CD4-positive, alpha-beta T cell (primary cell): ENCODE measurements around the gene ACTR3. TPM values are rescaled to one million over a fixed set of nuclear protein-coding genes. Genes with fewer than 3 reads are reported as not detected.

Source experiments
- ATAC-seq: fragments of 200-7000 bp; cut with Tn5 transposase; one replicate; pipeline ENCODE4 v1.10.0; 2022; ENCODE audit warnings: mild to moderate bottlenecking; ENCODE audit not compliant: poor library complexity
- CTCF ChIA-PET: fragments of 350-600 bp; sonication (Branson Sonifier 250); formaldehyde crosslinking; loops from one replicate; lab custom pipeline; 2021; ENCODE audit warnings: antibody characterized with exemption, inconsistent platforms; lab: Charles Lee
- POLR2A ChIA-PET: fragments of 350-600 bp; sonication (Branson Sonifier 250); formaldehyde crosslinking; loops from one replicate; lab custom pipeline; 2021; ENCODE audit warnings: antibody characterized with exemption, inconsistent platforms; lab: Charles Lee
- DNase-seq, 14 experiments: peaks; one replicate each; pipeline ENCODE4 v3.0.0-alpha.2; 2013 to 2020; ENCODE audit warnings: mixed read lengths in 2 of 14
- H3K27ac ChIP-seq, 2 donors: one replicate each; pipeline versions ENCODE4 v1.5.1 to v1.7.0; 2013; ENCODE audit warnings: low read length in 2 of 2, low read depth in 1 of 2, mild to moderate bottlenecking in 1 of 2
- H3K27me3 ChIP-seq, 2 experiments: 1 replicate in 1 of 2; 2 replicates in 1 of 2; pipeline versions ENCODE4 v1.6.1 to v1.7.0; 2013; ENCODE audit warnings: low read length in 2 of 2, control low read depth in 1 of 2, mild to moderate bottlenecking in 1 of 2, moderate library complexity in 1 of 2; ENCODE audit not compliant: insufficient read depth in 2 of 2, control insufficient read depth in 1 of 2
- H3K36me3 ChIP-seq: one replicate; pipeline ENCODE4 v1.6.1; 2013; ENCODE audit warnings: low read length, control low read depth; ENCODE audit not compliant: insufficient read depth
- H3K4me1 ChIP-seq: one replicate; pipeline ENCODE4 v1.6.1; 2013; ENCODE audit warnings: low read length, control low read depth; ENCODE audit not compliant: insufficient read depth
- H3K4me3 ChIP-seq: one replicate; pipeline ENCODE4 v1.5.1; 2013; ENCODE audit warnings: mild to moderate bottlenecking, low read length, moderate library complexity
- H3K9me3 ChIP-seq, 2 experiments: 1 replicate in 1 of 2; 2 replicates in 1 of 2; pipeline versions ENCODE4 v1.6.1 to v1.7.0; 2013; ENCODE audit warnings: low read length in 2 of 2, mild to moderate bottlenecking in 2 of 2, control low read depth in 1 of 2, moderate library complexity in 1 of 2; ENCODE audit not compliant: control insufficient read depth in 1 of 2, insufficient read depth in 1 of 2
- H3K27ac Mint-ChIP-seq: one replicate; pipeline ENCODE4 v1.8.0; 2020; ENCODE audit warnings: mixed read lengths
- H3K27me3 Mint-ChIP-seq: one replicate; pipeline ENCODE4 v1.8.0; 2021; ENCODE audit warnings: mixed read lengths
- H3K36me3 Mint-ChIP-seq: one replicate; pipeline ENCODE4 v1.8.0; 2021; ENCODE audit warnings: low read depth, mixed read lengths
- H3K4me1 Mint-ChIP-seq: one replicate; pipeline ENCODE4 v1.8.0; 2021; ENCODE audit warnings: low read depth, mixed read lengths
- H3K4me3 Mint-ChIP-seq: one replicate; pipeline ENCODE4 v1.8.0; 2020; ENCODE audit warnings: mild to moderate bottlenecking, mixed read lengths
- H3K9me3 Mint-ChIP-seq: one replicate; pipeline ENCODE4 v1.8.0; 2020; ENCODE audit warnings: mixed read lengths
- intact Hi-C, 2 experiments: fragments of 100-400 bp; cut with DNase I in 1 of 2; cut with micrococcal nuclease in 1 of 2; formaldehyde crosslinking; loops; one replicate each; pipeline versions ENCODE4 v1.15.1 to v1.9.0; 2023 to 2025; cut with DNase I, micrococcal nuclease
- total RNA-seq, 174 experiments: library from RNA in 2 of 174; stranded (reverse) in 2 of 174; gene quantifications; one replicate each; pipeline ENCODE4 v1.2.3 and lab custom pipeline; 2021 to 2026
- TF ChIP-seq, protein P1 (sequence below): fragments of 200-600 bp; IDR thresholded peaks from one replicate; pipeline ENCODE4 v1.8.0; 2022; ENCODE audit warnings: antibody characterized with exemption, mild to moderate bottlenecking

Gene ACTR3
- total RNA-seq, 2 experiments from 2014 or later: 118 to 123 TPM

DNA sequence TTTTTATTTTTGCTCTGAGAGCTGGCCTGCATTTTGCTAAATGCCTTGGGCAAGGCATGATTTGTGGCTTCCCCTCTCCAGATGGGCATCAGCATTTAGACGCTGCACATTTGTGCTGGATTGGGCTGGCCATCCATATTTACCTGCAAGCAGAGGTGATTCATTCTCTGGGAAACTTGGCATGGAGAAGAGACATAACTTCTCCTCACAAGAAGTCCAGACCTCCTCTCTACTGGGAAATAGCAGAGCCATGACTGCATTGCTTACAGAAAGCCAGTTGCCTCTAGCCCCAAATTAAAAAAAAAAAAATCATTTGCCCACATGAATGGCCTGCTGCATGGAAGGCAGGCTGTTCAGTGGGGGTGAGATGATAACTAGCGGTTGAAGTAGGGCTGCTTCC lies 120.1 kb downstream of the ACTR3 start:
- TF ChIP-seq, protein P1, sequence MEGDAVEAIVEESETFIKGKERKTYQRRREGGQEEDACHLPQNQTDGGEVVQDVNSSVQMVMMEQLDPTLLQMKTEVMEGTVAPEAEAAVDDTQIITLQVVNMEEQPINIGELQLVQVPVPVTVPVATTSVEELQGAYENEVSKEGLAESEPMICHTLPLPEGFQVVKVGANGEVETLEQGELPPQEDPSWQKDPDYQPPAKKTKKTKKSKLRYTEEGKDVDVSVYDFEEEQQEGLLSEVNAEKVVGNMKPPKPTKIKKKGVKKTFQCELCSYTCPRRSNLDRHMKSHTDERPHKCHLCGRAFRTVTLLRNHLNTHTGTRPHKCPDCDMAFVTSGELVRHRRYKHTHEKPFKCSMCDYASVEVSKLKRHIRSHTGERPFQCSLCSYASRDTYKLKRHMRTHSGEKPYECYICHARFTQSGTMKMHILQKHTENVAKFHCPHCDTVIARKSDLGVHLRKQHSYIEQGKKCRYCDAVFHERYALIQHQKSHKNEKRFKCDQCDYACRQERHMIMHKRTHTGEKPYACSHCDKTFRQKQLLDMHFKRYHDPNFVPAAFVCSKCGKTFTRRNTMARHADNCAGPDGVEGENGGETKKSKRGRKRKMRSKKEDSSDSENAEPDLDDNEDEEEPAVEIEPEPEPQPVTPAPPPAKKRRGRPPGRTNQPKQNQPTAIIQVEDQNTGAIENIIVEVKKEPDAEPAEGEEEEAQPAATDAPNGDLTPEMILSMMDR: no peak
- no peak overlapping the region for H3K4me3 ChIP-seq
- no peaks in the 10 kb centered on the region for H3K9me3 ChIP-seq
- H3K27ac ChIP-seq: no peak overlapping the region
- Mint-ChIP-seq H3K27me3 (peaks cover 14% of the 10 kb centered on the region), H3K4me3 (no peak overlapping the region), H3K4me1 (no peaks in the 10 kb centered on the region), H3K27ac (no peak overlapping the region), H3K36me3 (no peaks in the 10 kb centered on the region), H3K9me3 (no peaks in the 10 kb centered on the region)
- peaks cover 0 to 5% of the 10 kb centered on the region in 2 experiments for H3K27me3 ChIP-seq
- POLR2A ChIA-PET: no interaction called here
- ATAC-seq: no peak
- H3K4me1 ChIP-seq: no peaks in the 10 kb centered on the region
- DNase-seq: no peak
- CTCF ChIA-PET: no interaction called here
- intact Hi-C loops: no loop called here
- H3K36me3 ChIP-seq: no peaks in the 10 kb centered on the region

DNA sequence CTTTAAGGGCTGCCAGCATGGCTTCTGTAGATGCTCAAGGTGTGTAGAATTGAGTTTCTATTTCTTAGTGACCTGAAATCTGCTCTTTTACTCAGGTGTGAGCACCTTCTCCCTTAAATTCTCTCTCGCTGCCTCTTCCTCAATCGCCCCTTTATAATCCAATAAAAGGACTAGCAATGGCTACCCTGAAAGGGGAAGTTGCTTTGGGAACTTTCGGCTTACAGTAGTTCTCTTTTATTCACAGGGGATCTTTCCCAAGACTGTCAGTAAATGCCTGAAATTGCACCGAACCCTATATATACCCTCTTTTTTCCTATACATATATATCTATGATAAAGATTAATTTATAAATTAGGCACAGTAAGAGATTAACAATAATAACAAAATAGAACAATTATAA lies 121.8 kb downstream of the ACTR3 start:
- Histone ChIP-seq H3K4me3 (no peak overlapping the region), H3K36me3 (no peaks in the 10 kb centered on the region), H3K27ac (no peak overlapping the region), H3K27me3 (peaks cover 0 to 5% of the 10 kb centered on the region in 2 experiments), H3K9me3 (no peaks in the 10 kb centered on the region), H3K4me1 (no peaks in the 10 kb centered on the region)
- ATAC-seq: no peak
- H3K4me1 Mint-ChIP-seq: no peaks in the 10 kb centered on the region
- no peak overlapping the region for H3K4me3 Mint-ChIP-seq
- TF ChIP-seq, protein P1: no peak
- ChIA-PET POLR2A (no interaction called here), CTCF (no interaction called here)
- H3K36me3 Mint-ChIP-seq: no peaks in the 10 kb centered on the region
- H3K27ac Mint-ChIP-seq: no peak overlapping the region
- intact Hi-C loops: no loop called here
- peaks cover 7% of the 10 kb centered on the region for H3K27me3 Mint-ChIP-seq
- H3K9me3 Mint-ChIP-seq: no peaks in the 10 kb centered on the region
- peak in 2 of 14 experiments; percentile 3 to 16 for DNase-seq

Other genes starting within 250 kb of the ACTR3 start
- 10 to 100 TPM; 18.3 to 19.2 TPM for gene SLC35F5, start 133.4 kb upstream of the ACTR3 start, total RNA-seq